IMR-90 (cell line): Measurements from ENCODE around the gene BRSK1. TPM values are rescaled to one million over a fixed set of nuclear protein-coding genes. Genes with fewer than 3 reads are reported as not detected.

Experiments
- ATAC-seq: fragments of 200-7000 bp; cut with Tn5 transposase; 2 replicates; pipeline ENCODE4 v1.9.1; 2020; ENCODE audit warnings: low read depth, mild to moderate bottlenecking, moderate library complexity
- BruUV-seq: library from RNA; stranded (reverse); fragments of 400-500 nt; replicated peaks from 2 replicates; lab custom pipeline; 2021; lab: Mats Ljungman, UMichigan
- CTCF ChIA-PET: fragments of 300-600 bp; formaldehyde crosslinking; extraction: SDS; loops from one replicate; lab custom pipeline; 2021; ENCODE audit warnings: antibody characterized with exemption; lab: Yijun Ruan, JAX
- POLR2A ChIA-PET: fragments of 300-600 bp; sonication (Branson Sonifier 250); formaldehyde crosslinking; loops from one replicate; lab custom pipeline; 2022; ENCODE audit warnings: antibody characterized with exemption; ENCODE audit not compliant: unreplicated experiment; lab: Charles Lee
- DNase-seq: peaks from one replicate; pipeline ENCODE4 v3.0.0; 2013
- H2AFZ ChIP-seq: replicated peaks from 2 replicates; pipeline ENCODE3; 2013; ENCODE audit warnings: low read length, mild to moderate bottlenecking; ENCODE audit not compliant: poor library complexity
- H2AK5ac ChIP-seq: 2 replicates; pipeline ENCODE4 v1.6.1; 2013; ENCODE audit warnings: low read depth, low read length, inconsistent platforms
- H2AK9ac ChIP-seq: replicated peaks from 2 replicates; pipeline ENCODE3; 2013; ENCODE audit warnings: mild to moderate bottlenecking, low read depth, low read length, moderate library complexity; ENCODE audit not compliant: poor library complexity
- H2BK120ac ChIP-seq: 2 replicates; pipeline ENCODE4 v1.6.1; 2013; ENCODE audit warnings: low read depth, low read length, inconsistent platforms
- H2BK15ac ChIP-seq: 3 replicates; pipeline ENCODE4 v1.6.1; 2013; ENCODE audit warnings: low read depth, low read length, inconsistent platforms
- H2BK20ac ChIP-seq: 2 replicates; pipeline ENCODE4 v1.6.1; 2013; ENCODE audit warnings: low read depth, mild to moderate bottlenecking, inconsistent platforms, low read length, moderate library complexity
- H2BK5ac ChIP-seq: 2 replicates; pipeline ENCODE4 v1.6.1; 2013; ENCODE audit warnings: mild to moderate bottlenecking, low read depth, low read length, inconsistent platforms; ENCODE audit not compliant: poor library complexity, severe bottlenecking
- H3K14ac ChIP-seq: replicated peaks from 2 replicates; pipeline ENCODE4 v1.6.1; 2013; ENCODE audit warnings: low read depth, low read length, inconsistent platforms
- H3K18ac ChIP-seq: 2 replicates; pipeline ENCODE4 v1.6.1; 2013; ENCODE audit warnings: low read depth, low read length, control low read depth
- H3K23ac ChIP-seq: 2 replicates; pipeline ENCODE4 v1.6.1; 2013; ENCODE audit warnings: low read depth, low read length, inconsistent platforms
- H3K27ac ChIP-seq: 2 replicates; pipeline ENCODE4 v1.5.1; 2013; ENCODE audit warnings: mild to moderate bottlenecking, control low read depth, low read length; ENCODE audit not compliant: insufficient read depth
- H3K27me3 ChIP-seq: 2 replicates; pipeline ENCODE4 v1.6.1; 2013; ENCODE audit warnings: low read length; ENCODE audit not compliant: control insufficient read depth, insufficient read depth
- H3K36me3 ChIP-seq: 2 replicates; pipeline ENCODE4 v1.6.1; 2013; ENCODE audit warnings: low read length, mixed read lengths; ENCODE audit not compliant: control insufficient read depth, insufficient read depth
- H3K4ac ChIP-seq: 2 replicates; pipeline ENCODE4 v1.6.1; 2013; ENCODE audit warnings: low read depth, low read length, inconsistent platforms
- H3K4me1 ChIP-seq: 2 replicates; pipeline ENCODE4 v1.6.1; 2013; ENCODE audit warnings: low read length, mixed read lengths; ENCODE audit not compliant: control insufficient read depth, insufficient read depth
- H3K4me2 ChIP-seq: 2 replicates; pipeline ENCODE4 v1.6.1; 2013; ENCODE audit warnings: low read depth, mild to moderate bottlenecking, control low read depth, low read length, moderate library complexity
- H3K4me3 ChIP-seq: 2 replicates; pipeline ENCODE4 v1.5.1; 2013; ENCODE audit warnings: low read depth, mild to moderate bottlenecking, control low read depth, low read length, moderate library complexity; ENCODE audit not compliant: insufficient read depth
- H3K56ac ChIP-seq: 2 replicates; pipeline ENCODE4 v1.6.1; 2013; ENCODE audit warnings: low read length, inconsistent platforms; ENCODE audit not compliant: insufficient read depth; ENCODE audit errors: extremely low read depth
- H3K79me1 ChIP-seq, 2 experiments: 2 replicates each; pipeline ENCODE4 v1.6.1; 2013; ENCODE audit warnings: low read length in 2 of 2, inconsistent platforms in 1 of 2, low read depth in 1 of 2
- H3K9ac ChIP-seq: 2 replicates; pipeline ENCODE4 v1.6.1; 2013; ENCODE audit warnings: low read depth, low read length, control low read depth
- H3K9me1 ChIP-seq: 2 replicates; pipeline ENCODE4 v1.6.1; 2013; ENCODE audit warnings: low read length, inconsistent platforms; ENCODE audit not compliant: insufficient read depth
- H3K9me3 ChIP-seq: 2 replicates; pipeline ENCODE4 v1.6.1; 2013; ENCODE audit warnings: low read length; ENCODE audit not compliant: control insufficient read depth, insufficient read depth
- H4K20me1 ChIP-seq: 2 replicates; pipeline ENCODE4 v1.6.1; 2013; ENCODE audit warnings: low read length, inconsistent platforms; ENCODE audit not compliant: insufficient read depth
- H4K5ac ChIP-seq: 2 replicates; pipeline ENCODE4 v1.6.1; 2013; ENCODE audit warnings: mild to moderate bottlenecking, low read depth, low read length, control low read depth
- H4K8ac ChIP-seq, 2 experiments: 2 replicates each; pipeline ENCODE4 v1.6.1; 2013; ENCODE audit warnings: low read depth in 2 of 2, low read length in 2 of 2, control low read depth in 1 of 2, inconsistent platforms in 1 of 2
- H4K91ac ChIP-seq: 2 replicates; pipeline ENCODE4 v1.6.1; 2013; ENCODE audit warnings: low read depth, low read length, inconsistent platforms; ENCODE audit not compliant: insufficient read depth
- BHLHE40 ChIP-seq: fragments of 150-350 bp; IDR thresholded peaks from 2 replicates; pipeline ENCODE4 v1.6.1; 2016; ENCODE audit warnings: mild to moderate bottlenecking, low read depth, low read length
- CHD1 ChIP-seq: IDR thresholded peaks from 2 replicates; pipeline ENCODE4 v1.6.1; 2012; ENCODE audit warnings: low read depth, low read length, improper control_type of control experiment
- FOS ChIP-seq: fragments of 150-350 bp; IDR thresholded peaks from 2 replicates; pipeline ENCODE4 v1.6.1; 2016; ENCODE audit warnings: low read depth, low read length
- MAFK ChIP-seq: IDR thresholded peaks from 2 replicates; pipeline ENCODE4 v1.6.1; 2012; ENCODE audit warnings: low read depth, low read length, improper control_type of control experiment
- MAZ ChIP-seq: IDR thresholded peaks from 2 replicates; pipeline ENCODE4 v1.6.1; 2012; ENCODE audit warnings: low read depth, mild to moderate bottlenecking, low read length, improper control_type of control experiment, moderate library complexity, borderline replicate concordance
- NFE2L2 ChIP-seq: fragments of 150-350 bp; IDR thresholded peaks from 2 replicates; pipeline ENCODE4 v1.6.1; 2016; ENCODE audit warnings: low read depth, mild to moderate bottlenecking, low read length
- POLR2A ChIP-seq: IDR thresholded peaks from 2 replicates; pipeline ENCODE4 v1.6.1; 2012; ENCODE audit warnings: mild to moderate bottlenecking, low read depth, low read length
- RCOR1 ChIP-seq: IDR thresholded peaks from 2 replicates; pipeline ENCODE4 v1.6.1; 2012; ENCODE audit warnings: mild to moderate bottlenecking, low read length, improper control_type of control experiment; ENCODE audit not compliant: insufficient replicate concordance
- RFX5 ChIP-seq: IDR thresholded peaks from 2 replicates; pipeline ENCODE4 v1.8.0; 2012; ENCODE audit warnings: low read depth, mild to moderate bottlenecking, low read length, moderate library complexity
- SMC3 ChIP-seq: fragments of 150-350 bp; IDR thresholded peaks from 2 replicates; pipeline ENCODE4 v1.6.1; 2016; ENCODE audit warnings: low read depth, mild to moderate bottlenecking, antibody characterized with exemption, low read length, moderate library complexity
- WGBS, 2 experiments: methylation state at CpG; one replicate each; pipeline versions ENCODE4 v1.1.5 to v1.1.7; 2013; ENCODE audit warnings: missing lambda C conversion rate in 2 of 2; ENCODE audit not compliant: insufficient read length in 1 of 2; ENCODE audit errors: extremely low coverage in 2 of 2; 5-methylcytosine and 5-hydroxymethylcytosine counted together
- dilution Hi-C: fragments of 300-500 bp; cut with HindIII; formaldehyde crosslinking; loops from one replicate; pipeline ENCODE4 v1.14.3; 2018; ENCODE audit warnings: low sequenced_read_pairs; ENCODE audit not compliant: unreplicated experiment
- in situ Hi-C: fragments of 300-500 bp; cut with MboI; formaldehyde crosslinking; loops from 3 replicates; pipeline ENCODE4 v1.14.3; 2019; ENCODE audit warnings: low sequenced_read_pairs, inconsistent platforms, mixed read lengths
- intact Hi-C: fragments of 100-400 bp; cut with micrococcal nuclease; formaldehyde crosslinking; loops from 2 replicates; pipeline ENCODE4 v1.10.0; 2022
- polyA plus RNA-seq, 3 experiments: library from polyadenylated mRNA; depleted of rRNA; stranded (reverse); fragments of >200 nt; gene quantifications; 2 replicates each; pipeline ENCODE4 v1.2.3, GENCODE V29; 2012; ENCODE audit warnings: low replicate concordance in 1 of 3
- total RNA-seq: library from RNA; depleted of rRNA; stranded (reverse); fragments of >200 nt; gene quantifications from 2 replicates; pipeline ENCODE4 v1.2.3, GENCODE V29; 2012
- TF ChIP-seq, protein P1 (sequence below): fragments of 150-350 bp; IDR thresholded peaks from 2 replicates; pipeline ENCODE4 v1.6.1; 2016; ENCODE audit warnings: low read depth, mild to moderate bottlenecking, low read length, moderate library complexity, borderline replicate concordance
- TF ChIP-seq, protein P2 (sequence below): conservative IDR thresholded peaks from 2 replicates; pipeline ENCODE4 v1.5.1; 2012; ENCODE audit warnings: mild to moderate bottlenecking, low read depth, low read length, improper control_type of control experiment
- TF ChIP-seq, protein P3 (sequence below): fragments of 150-350 bp; IDR thresholded peaks from 2 replicates; pipeline ENCODE4 v1.6.1; 2017; ENCODE audit warnings: mild to moderate bottlenecking, antibody characterized with exemption, low read length, low read depth

The BRSK1 gene
- total and polyA plus RNA-seq, 2 of the 4 experiments (the other 2 are of a cell fraction) = 2.5 to 22.3 TPM

DNA sequence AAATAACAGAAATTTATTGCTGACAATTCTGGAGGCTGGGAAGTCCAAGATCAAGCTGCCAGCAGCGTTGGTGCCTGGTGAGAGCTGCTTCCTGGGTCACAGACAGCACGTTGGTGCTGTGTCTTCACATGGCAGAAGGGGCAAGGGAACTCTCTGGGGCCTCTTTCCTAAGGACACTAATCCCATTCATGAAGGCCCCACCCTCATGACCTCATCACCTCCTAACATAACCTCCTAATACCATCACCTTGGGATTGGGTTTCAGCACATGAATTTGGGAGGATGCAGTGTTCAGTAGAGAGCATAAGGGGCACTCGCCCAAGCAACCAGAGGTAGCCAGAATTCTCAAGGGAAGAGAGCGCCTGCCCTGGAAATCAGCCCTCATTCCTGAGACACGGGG is 25.7 kb downstream of the BRSK1 start:
- Histone ChIP-seq H4K20me1 (no peaks in the 10 kb centered on the region), H3K56ac (no peak overlapping the region), H3K9ac (no peak overlapping the region), H2BK15ac (no peak overlapping the region), H2AK9ac (no peak overlapping the region), H4K8ac (no peak overlapping the region), H3K79me1 (no peaks in the 10 kb centered on the region), H3K4me1 (no peaks in the 10 kb centered on the region; the same call in 1 of the 2 replicates), H3K14ac (no peak overlapping the region), H3K4me3 (no peak overlapping the region), H3K9me3 (no peaks in the 10 kb centered on the region; the same call in 1 of the 2 replicates), H3K36me3 (peaks cover 36% of the 10 kb centered on the region), H3K9me1 (no peaks in the 10 kb centered on the region), H2BK5ac (no peak overlapping the region), H2BK120ac (no peak overlapping the region), H3K23ac (no peak overlapping the region), H3K27me3 (no peaks in the 10 kb centered on the region), H4K91ac (no peak overlapping the region), H4K5ac (no peak overlapping the region), H2AFZ (no peak overlapping the region), H3K4me2 (no peak overlapping the region), H3K27ac (no peak overlapping the region), H3K4ac (no peak overlapping the region), H2AK5ac (no peak overlapping the region), H2BK20ac (no peak overlapping the region), H3K18ac (no peak overlapping the region)
- TF ChIP-seq MAZ (no peak), RCOR1 (no peak), MAFK (no peak), FOS (no peak), NFE2L2 (no peak), POLR2A (no peak), BHLHE40 (no peak), CHD1 (no peak), RFX5 (no peak), SMC3 (no peak)
- TF ChIP-seq, protein P1, sequence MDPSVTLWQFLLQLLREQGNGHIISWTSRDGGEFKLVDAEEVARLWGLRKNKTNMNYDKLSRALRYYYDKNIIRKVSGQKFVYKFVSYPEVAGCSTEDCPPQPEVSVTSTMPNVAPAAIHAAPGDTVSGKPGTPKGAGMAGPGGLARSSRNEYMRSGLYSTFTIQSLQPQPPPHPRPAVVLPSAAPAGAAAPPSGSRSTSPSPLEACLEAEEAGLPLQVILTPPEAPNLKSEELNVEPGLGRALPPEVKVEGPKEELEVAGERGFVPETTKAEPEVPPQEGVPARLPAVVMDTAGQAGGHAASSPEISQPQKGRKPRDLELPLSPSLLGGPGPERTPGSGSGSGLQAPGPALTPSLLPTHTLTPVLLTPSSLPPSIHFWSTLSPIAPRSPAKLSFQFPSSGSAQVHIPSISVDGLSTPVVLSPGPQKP = no peak
- TF ChIP-seq, protein P2, sequence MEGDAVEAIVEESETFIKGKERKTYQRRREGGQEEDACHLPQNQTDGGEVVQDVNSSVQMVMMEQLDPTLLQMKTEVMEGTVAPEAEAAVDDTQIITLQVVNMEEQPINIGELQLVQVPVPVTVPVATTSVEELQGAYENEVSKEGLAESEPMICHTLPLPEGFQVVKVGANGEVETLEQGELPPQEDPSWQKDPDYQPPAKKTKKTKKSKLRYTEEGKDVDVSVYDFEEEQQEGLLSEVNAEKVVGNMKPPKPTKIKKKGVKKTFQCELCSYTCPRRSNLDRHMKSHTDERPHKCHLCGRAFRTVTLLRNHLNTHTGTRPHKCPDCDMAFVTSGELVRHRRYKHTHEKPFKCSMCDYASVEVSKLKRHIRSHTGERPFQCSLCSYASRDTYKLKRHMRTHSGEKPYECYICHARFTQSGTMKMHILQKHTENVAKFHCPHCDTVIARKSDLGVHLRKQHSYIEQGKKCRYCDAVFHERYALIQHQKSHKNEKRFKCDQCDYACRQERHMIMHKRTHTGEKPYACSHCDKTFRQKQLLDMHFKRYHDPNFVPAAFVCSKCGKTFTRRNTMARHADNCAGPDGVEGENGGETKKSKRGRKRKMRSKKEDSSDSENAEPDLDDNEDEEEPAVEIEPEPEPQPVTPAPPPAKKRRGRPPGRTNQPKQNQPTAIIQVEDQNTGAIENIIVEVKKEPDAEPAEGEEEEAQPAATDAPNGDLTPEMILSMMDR = no peak
- TF ChIP-seq, protein P3, sequence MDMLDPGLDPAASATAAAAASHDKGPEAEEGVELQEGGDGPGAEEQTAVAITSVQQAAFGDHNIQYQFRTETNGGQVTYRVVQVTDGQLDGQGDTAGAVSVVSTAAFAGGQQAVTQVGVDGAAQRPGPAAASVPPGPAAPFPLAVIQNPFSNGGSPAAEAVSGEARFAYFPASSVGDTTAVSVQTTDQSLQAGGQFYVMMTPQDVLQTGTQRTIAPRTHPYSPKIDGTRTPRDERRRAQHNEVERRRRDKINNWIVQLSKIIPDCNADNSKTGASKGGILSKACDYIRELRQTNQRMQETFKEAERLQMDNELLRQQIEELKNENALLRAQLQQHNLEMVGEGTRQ = no peak
- BruUV-seq = no TSS peak
- CTCF ChIA-PET = no interaction called here
- POLR2A ChIA-PET = no interaction called here
- in situ Hi-C loops = no loop called here
- no peak for DNase-seq
- dilution Hi-C loops = no loop called here
- no peak for ATAC-seq
- WGBS, 2 experiments = 86% methylated on average over 2 of the region's 5 CpGs; no CpG with 5 or more reads in 1 of the 2 experiments
- intact Hi-C loops = no loop called here
